IPS DF 4.7 (cell line): ENCODE data around the gene ZNF221.

Experiments used
- DNase-seq: peaks from one replicate; pipeline ENCODE4 v3.0.0-alpha.2; 2013; ENCODE audit warnings: low spot score; ENCODE audit errors: extremely low read depth

ZNF221 gene

DNA sequence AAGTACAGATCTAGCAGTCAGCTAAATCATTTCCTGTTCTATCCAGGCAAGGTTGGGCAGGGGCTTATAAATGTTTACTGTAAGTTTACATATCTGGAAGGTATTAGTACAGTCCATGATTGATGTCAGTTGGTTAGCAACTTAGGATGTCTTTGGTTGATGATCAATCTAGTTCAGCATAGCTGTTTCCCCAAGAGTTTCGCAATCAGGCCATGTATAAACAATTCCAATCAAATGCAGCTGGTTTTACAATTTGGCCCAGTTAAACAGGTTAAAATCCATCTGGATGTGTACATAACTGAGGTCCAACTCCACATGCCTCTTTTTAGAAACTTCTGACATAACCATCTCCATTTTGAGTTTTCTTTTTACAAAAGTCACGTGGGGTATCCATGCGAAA is 6.9 kb downstream of the ZNF221 start:
- DNase-seq, result no peak

DNA sequence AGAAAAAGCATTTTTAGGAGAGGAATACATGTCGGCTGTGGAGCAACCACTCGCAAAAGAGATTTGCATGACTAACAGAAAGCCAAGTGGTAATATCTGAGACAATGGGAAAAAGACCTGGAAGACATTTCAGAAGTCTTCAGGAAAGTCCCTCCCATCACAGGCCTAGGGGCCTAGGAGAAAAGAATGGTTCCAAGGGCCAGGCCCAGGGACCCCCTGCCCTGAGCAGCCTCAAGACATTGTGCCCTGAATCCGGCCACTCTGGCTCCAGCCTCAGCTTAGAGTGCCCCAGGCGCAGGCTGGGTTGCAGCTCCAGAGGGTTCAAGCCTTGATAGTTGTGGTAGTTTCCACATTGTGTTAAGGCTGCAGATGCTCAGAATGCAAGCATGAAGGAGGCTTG is 9.4 kb downstream of the ZNF221 start:
- DNase-seq, result no peak

DNA sequence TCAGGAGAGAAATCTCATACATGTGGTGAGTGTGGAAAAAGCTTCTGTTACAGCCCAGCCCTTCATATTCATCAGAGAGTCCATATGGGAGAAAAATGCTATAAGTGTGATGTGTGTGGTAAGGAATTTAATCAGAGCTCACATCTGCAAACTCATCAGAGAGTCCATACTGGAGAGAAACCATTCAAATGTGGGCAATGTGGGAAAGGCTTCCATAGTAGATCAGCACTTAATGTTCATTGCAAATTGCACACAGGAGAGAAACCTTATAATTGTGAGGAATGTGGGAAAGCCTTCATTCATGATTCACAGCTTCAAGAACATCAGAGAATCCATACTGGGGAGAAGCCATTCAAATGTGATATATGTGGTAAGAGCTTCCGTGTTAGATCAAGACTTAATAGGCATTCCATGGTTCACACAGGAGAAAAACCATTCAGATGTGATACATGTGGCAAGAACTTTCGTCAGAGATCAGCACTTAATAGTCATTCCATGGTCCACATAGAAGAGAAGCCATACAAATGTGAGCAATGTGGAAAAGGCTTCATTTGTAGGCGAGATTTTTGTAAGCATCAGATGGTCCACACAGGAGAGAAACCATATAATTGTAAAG is 15.2 kb downstream of the ZNF221 start:
- no peak for DNase-seq

DNA sequence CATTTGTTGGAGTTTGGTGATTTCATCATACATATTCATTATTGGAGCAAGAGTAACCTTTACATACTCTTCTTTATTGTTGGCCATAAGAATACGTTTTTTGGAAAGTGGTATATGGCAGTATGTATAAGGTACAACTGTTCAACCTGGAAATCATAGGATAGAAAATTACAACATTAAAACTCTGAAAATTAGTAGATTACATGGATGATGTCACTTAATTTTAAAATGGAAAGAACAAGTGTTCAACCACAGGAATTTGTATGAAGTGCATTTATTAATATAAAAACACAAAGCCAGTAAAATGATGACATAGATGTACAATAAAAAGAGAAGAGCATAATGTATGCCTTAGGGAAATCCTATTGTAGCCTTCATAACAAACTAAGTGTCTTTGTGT is 25.7 kb downstream of the ZNF221 start:
- DNase-seq, result no peak

DNA sequence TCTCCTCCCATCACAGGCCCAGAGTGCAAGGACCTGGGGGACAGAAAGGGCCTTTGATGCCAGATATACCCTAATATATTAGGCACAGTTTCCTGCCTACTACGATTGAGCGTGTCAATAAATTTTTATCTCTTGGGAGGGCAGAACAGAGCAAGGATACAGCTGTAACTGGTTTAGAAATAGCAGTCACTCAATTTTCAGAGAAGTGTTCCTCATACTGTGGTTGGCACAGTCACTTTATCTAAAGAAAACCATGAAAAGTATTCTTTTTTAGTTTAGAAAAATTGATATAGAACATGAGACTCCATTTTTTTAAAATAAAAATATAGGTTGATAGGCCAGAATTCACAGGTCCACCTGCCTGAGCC is 32.5 kb downstream of the ZNF221 start:
- DNase-seq, result no peak

DNA sequence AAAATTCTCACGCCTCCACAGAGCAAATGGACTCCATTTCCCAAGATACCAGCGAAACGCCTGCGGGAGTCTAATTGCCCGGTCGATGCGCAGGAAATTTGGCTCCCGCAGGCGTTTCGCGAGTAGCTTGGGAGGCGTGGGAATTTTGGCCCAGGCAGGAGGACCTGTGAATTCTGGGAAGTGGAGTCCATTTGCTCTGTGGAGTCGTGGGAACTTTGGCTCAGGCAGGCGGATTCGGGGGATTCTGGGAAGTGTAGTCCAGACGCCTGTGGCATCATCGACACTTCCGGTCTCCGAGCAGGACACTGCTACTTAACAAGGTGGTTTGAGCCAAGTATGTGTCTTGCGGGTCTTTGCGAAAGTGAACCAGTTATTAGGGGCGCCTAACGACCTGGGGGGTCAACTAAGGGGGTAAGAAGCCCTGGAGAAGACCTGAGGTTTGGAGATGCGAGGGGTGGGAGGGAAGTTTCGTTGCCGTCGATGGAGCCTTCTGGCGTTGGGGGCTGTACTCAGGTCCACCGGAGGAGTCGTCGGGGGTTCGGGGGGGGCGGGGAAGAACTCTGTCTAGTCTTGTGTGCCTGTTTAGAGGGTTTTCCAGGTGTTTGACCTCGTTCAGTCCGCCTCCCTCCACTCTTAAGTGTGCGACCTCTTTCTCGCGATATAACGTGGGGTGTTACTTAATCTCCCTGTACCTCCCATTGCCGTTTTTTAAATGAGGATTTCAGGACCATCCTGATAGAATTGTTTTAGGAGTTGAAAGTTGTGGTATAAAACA is 33.1 kb downstream of the ZNF221 start, which contains the start of gene ZNF155:
ZNF155 (plus strand) TSS at position 277 of the 775 bp plus-strand sequence. CDS start 4,356 bp downstream, outside the sequence.
- peak; percentile 97 for DNase-seq

DNA sequence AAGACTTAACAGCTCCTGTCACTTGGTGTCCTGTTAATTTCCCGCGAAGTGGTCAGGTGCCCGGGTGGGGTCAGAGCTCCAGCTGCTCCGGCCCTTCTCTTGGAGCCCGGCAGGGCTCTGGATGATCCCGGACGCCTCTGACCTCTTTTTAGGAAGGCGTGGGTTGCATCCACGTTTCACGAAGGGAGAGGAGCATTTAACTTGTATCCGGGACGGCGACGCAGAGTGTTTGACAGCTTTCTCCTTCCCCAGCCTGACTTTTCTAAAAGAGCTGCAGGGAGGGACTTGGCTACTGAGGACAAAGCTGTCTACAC is 33.6 kb downstream of the ZNF221 start:
- DNase-seq, result no peak

DNA sequence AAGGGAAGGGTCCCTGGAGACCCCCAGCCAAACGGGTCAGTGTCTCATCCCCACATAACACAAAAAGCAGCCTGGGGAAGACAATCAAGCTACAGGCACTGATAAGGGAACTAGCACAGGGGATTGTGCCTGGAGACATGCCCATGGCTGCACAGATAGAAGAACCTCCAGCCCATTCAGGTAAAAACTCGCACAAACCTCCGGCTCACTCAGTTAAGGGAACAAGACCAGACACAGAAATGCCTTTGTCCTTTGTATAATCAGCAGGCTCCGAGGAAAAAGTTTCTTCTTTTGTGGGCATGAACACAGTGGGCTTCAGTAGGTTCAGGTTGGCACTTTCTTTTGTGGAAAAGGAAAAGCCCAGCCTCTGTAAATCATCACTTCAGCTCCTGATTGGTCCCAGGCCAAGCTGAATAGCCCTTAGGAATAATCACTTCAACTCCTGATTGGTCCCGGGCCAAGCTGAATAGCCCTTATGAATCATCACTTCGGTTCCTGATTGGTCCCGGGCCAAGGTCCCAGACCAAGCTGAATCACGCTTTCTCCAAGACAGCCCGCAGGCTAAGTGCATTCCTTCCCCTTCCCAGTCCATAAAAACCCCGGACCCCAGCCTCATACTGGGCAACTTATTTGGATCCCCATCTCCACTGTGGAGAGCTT is 46.7 kb downstream of the ZNF221 start:
- no peak for DNase-seq

DNA sequence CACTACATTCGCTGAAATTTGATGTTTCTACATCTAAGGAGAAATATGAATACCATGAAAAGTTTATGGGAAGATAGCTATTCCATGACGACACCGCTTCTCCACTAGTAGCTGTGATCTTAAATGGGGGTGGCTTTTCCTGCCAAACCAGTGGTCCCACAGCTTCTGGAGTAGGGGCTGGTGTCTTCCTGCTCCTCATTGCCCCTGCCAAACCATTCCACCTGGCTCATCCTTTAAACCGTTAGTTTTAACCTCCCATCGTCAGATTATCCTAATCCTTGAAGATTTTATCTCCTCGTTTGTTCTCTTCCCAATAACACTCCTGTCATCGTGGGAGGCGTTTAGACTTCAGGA is 51.2 kb downstream of the ZNF221 start:
- no peak for DNase-seq

DNA sequence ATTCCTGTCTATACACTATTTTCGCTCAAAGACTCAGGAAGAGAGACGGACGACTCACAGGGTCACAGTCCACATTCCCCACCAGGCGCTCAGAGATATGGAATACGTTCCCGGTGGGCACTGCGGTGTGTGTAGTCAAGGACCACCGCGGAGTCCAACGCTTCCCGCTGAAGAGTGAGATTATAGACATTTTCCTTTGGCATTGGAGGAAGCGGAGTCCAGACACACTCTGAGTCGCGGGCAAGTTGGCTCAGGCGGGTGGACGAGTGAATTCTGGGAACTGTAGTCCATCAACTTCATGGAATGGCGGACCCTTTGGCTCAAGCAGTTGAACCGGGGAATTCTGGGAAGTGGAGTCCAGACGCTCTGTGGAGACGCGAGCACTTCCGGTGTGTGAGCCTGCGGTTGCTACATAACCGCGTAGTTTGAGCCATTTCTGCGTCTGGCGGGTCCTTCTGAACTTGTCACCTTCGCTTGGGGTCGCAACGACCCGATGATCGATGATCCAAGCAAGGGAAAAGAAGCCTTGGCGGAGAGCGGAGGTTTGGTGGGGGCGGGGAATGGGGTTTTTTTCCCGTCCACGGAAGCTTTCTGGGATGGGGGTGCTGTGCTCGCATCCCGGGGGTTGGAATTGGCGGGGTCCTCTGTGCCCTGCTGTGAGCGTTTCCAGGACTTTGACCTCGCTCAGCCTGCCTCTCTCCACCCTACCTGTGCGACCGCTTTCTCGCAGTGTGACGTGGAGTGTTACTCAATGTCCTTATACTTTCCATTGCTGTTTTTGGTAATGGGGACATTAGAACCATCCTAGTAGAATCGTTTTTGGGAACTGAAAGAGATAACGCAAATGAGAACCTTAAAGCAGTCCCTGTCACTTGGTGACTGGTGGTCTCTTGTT is 51.8 kb downstream of the ZNF221 start, which contains the start of gene ZNF230:
ZNF230 (plus strand) TSS at position 392 of the 895 bp plus-strand sequence. CDS start 4,122 bp downstream, outside the sequence.
- DNase-seq, result peak; percentile 89

DNA sequence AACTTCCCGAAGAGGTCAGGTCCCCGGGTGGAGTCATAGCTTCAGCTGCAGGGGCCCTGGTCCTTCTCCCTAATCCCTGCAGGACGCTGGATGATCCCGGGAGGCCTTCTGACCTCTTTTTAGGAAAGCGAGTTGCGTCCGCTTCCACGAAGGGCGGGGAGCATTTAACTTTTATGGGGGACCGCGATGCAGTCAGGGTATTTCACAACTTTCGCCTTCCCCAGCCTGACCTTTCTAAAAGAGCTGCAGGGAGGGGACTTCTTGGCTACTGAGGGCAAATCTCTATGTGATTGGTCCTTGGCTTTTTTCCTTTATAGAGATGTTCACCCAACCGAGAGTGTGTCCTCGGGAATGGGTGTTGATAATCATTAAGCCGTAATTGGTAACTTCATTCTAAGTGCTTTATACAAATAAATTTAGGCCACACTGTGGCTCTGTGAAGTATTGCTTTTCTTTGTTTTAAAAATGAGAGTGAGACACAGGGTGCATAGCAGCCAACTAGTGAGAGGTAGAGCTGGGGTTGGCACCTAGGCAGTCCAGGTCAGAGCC is 52.5 kb downstream of the ZNF221 start:
- no peak for DNase-seq

DNA sequence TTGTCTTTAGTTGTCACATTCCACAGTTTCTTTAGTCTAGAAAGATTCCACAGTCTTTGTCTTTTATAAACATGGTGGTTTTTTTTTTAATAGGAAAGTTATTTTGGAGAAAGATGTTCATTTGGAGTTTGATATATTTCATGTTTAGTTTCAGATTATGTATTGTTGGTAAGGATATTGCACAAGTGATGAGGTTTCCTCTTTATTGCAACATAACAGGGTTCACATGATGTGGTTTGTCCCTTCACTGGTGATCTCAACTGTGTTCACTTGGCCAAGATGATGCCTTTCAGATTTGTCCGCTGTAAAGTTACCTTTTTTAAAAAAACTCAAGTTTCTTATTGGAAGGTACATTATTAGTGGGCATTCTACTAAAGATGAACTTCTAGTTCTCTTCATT is 54.9 kb downstream of the ZNF221 start:
- no peak for DNase-seq

DNA sequence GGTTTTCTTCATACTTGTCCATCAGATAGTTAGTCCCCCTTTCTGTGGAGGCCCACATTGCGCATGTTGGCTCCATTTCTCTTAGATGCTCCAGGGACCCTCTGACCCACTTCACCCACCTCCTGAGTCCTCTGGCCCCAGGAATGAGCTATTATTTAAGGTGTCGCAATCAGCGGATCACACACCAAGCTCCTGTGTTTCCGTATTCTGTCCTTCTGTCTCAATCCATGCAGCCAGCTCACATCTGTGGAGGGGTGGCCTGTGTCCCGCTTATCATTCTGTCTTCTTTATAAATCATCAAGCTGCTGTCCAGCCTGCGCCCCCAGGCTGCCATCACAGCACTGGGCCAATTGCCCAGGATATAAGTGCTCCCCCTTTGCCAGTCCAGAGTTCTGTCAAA is 56.4 kb downstream of the ZNF221 start:
- DNase-seq, result no peak

DNA sequence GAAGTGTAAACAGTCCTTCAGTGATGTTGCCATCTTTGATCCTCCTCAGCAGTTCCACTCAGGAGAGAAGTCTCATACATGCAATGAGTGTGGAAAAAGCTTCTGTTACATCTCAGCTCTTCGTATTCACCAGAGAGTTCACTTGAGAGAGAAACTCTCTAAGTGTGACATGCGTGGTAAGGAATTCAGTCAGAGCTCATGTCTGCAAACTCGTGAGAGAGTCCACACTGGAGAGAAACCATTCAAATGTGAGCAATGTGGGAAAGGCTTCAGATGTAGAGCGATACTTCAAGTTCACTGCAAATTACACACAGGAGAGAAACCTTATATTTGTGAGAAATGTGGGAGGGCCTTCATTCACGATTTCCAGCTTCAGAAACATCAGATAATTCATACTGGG is 59.4 kb downstream of the ZNF221 start:
- DNase-seq, result no peak
